Measurements from ENCODE around the gene STEAP3.

GRCh38 chr2:119289093-119289492 lies 65.5 kb downstream of the STEAP3 start:
- TF ChIP-seq CTCF (IDR thresholded peaks at IDR 0.05; ENCODE audit: low read length), result no peak
- no peak for TF ChIP-seq EZH2 (optimal IDR thresholded peaks at IDR 0.05; ENCODE audit: low read depth, low read length)
- no peak for TF ChIP-seq EZH2phosphoT487 (IDR thresholded peaks at IDR 0.05; ENCODE audit: low read length)
